NCI-H146 treated with DMSO at 0.1 percent for 48 hours (cell line): ENCODE data around the gene KCNA1.

Experiments used
- DNase-seq: peaks from one replicate; lab custom pipeline; 2025; ENCODE audit not compliant: unreplicated experiment; lab: John Stamatoyannopoulos, UW

The KCNA1 gene

GRCh38 chr12:4910502-4911315, 1.0 kb downstream of the KCNA1 start:
- peak; percentile 29 for DNase-seq

GRCh38 chr12:4911316-4911994, 1.8 kb downstream of the KCNA1 start:
- no peak for DNase-seq

- no peak for DNase-seq
Measured at GRCh38 chr12:4914720-4915119, 5.0 kb downstream of the KCNA1 start.

GRCh38 chr12:4915752-4916151, 6.0 kb downstream of the KCNA1 start:
- no peak for DNase-seq

GRCh38 chr12:4918950-4919660, 9.4 kb downstream of the KCNA1 start:
- DNase-seq, result no peak

GRCh38 chr12:4932576-4932975, 22.9 kb downstream of the KCNA1 start:
- DNase-seq, result no peak

- no peak for DNase-seq
Measured at GRCh38 chr12:4933411-4933810, 23.7 kb downstream of the KCNA1 start.

GRCh38 chr12:4934407-4935035, 24.8 kb downstream of the KCNA1 start:
- DNase-seq, result no peak

- DNase-seq, result no peak
Measured at GRCh38 chr12:4938900-4939299, 29.2 kb downstream of the KCNA1 start.

- DNase-seq, result peak; percentile 99
Measured at GRCh38 chr12:4939418-4940023, 29.8 kb downstream of the KCNA1 start.

GRCh38 chr12:4943067-4943937, 33.6 kb downstream of the KCNA1 start:
- peak; percentile 43 for DNase-seq

GRCh38 chr12:4943938-4944284, 34.2 kb downstream of the KCNA1 start:
- DNase-seq, result no peak

- no peak for DNase-seq
Measured at GRCh38 chr12:4947253-4947652, 37.5 kb downstream of the KCNA1 start.

GRCh38 chr12:4951083-4951482, 41.4 kb downstream of the KCNA1 start:
- DNase-seq, result no peak

- peak; percentile 54 for DNase-seq
Measured at GRCh38 chr12:4951601-4952000, 41.9 kb downstream of the KCNA1 start.

GRCh38 chr12:4954621-4955354, 45.1 kb downstream of the KCNA1 start:
- DNase-seq, result no peak

GRCh38 chr12:4956054-4956453, 46.3 kb downstream of the KCNA1 start:
- DNase-seq, result no peak

GRCh38 chr12:4956968-4957367, 47.3 kb downstream of the KCNA1 start:
- no peak for DNase-seq

GRCh38 chr12:4957761-4958160, 48.1 kb downstream of the KCNA1 start:
- DNase-seq, result no peak
